Heart right ventricle (tissue), 16 donors: Measurements from ENCODE around the gene ALPG. TPM values are rescaled to one million over a fixed set of nuclear protein-coding genes. Genes with fewer than 3 reads are reported as not detected.
"Not testable (repeated sequence)": the region's sequence is repeated elsewhere in the genome, so short reads cannot be mapped to it uniquely, and the experiment has no call there.

ENCODE experiments used
- ATAC-seq, 8 donors: fragments of 200-7000 bp; cut with Tn5 transposase; one replicate each; pipeline ENCODE4 v1.9.1; 2020; ENCODE audit warnings: mild to moderate bottlenecking in 8 of 8, moderate library complexity in 8 of 8, moderate number of reproducible peaks in 1 of 8
- DNase-seq, 2 donors: peaks; one replicate each; pipeline ENCODE4 v3.0.0-alpha.2; 2020
- H3K27ac ChIP-seq, 10 donors: fragments of 200-600 bp; sonication (generic) in 2 of 10; one replicate each; pipeline versions ENCODE4 v1.5.0 to v1.8.0; 2020 to 2022; ENCODE audit warnings: mild to moderate bottlenecking in 3 of 10
- H3K27me3 ChIP-seq, 7 donors: fragments of 200-600 bp; one replicate each; pipeline ENCODE4 v1.8.0; 2021 to 2022; ENCODE audit warnings: mild to moderate bottlenecking in 2 of 7
- H3K36me3 ChIP-seq, 9 donors: fragments of 200-600 bp; sonication (generic) in 1 of 9; one replicate each; pipeline versions ENCODE4 v1.5.0 to v1.8.0; 2020 to 2022; ENCODE audit warnings: mild to moderate bottlenecking in 2 of 9
- H3K4me1 ChIP-seq, 9 donors: fragments of 200-600 bp; sonication (generic) in 1 of 9; one replicate each; pipeline versions ENCODE4 v1.5.0 to v1.8.0; 2020 to 2022; ENCODE audit warnings: mild to moderate bottlenecking in 4 of 9
- H3K4me3 ChIP-seq, 10 donors: fragments of 200-600 bp; sonication (generic) in 2 of 10; one replicate each; pipeline versions ENCODE4 v1.5.0 to v1.8.0; 2020 to 2022; ENCODE audit warnings: mild to moderate bottlenecking in 7 of 10, moderate library complexity in 2 of 10
- H3K9me3 ChIP-seq, 11 donors: fragments of 200-600 bp in 10 of 11; sonication (generic) in 2 of 11; one replicate each; pipeline versions ENCODE4 v1.5.0 to v1.8.0; 2013 to 2022; ENCODE audit warnings: mild to moderate bottlenecking in 2 of 11, control low read depth in 1 of 11, moderate library complexity in 1 of 11
- CTCF ChIP-seq, 9 donors: fragments of 200-600 bp; sonication (generic) in 2 of 9; IDR thresholded peaks; one replicate each; pipeline versions ENCODE4 v1.5.0 to v1.8.0; 2021 to 2022; ENCODE audit warnings: antibody characterized with exemption in 9 of 9, mild to moderate bottlenecking in 5 of 9, moderate library complexity in 1 of 9
- WGBS, 2 donors: extraction: QIAGEN DNeasy Blood & Tissue Kit; methylation state at CpG; one replicate each; pipeline ENCODE4 v1.1.7; 2013; ENCODE audit warnings: inconsistent platforms in 1 of 2; 5-methylcytosine and 5-hydroxymethylcytosine counted together
- intact Hi-C, 10 donors: fragments of 100-400 bp; cut with DNase I; formaldehyde crosslinking; loops; one replicate each; pipeline versions ENCODE4 v1.11.1 to v1.14.2; 2022
- polyA plus RNA-seq, 2 donors: library from polyadenylated mRNA; stranded (reverse); fragments of 200-250 nt; gene quantifications; one replicate each; pipeline ENCODE4 v1.2.3, GENCODE V29; 2013
- total RNA-seq, 10 donors: library from RNA; stranded (reverse); fragmentation: NEBNext Ultra II Directional in 3 of 10; extraction: Animal tissue kit (Norgen Biotek cat#: 25700) in 3 of 10; gene quantifications; one replicate each; pipeline versions ENCODE4 v1.2.1 to v1.2.4, GENCODE V29; 2021 to 2023
- donor health status: Arrhythmogenic right ventricular cardiomyopathy.
- donor health status: ischemic (EF 13 %, LVEDD 7.1; RV severe dilation, severe dysfunction).
- donor health status: healthy with polysubstance abuse.
- donor health status: DM: no; HTN: yes; CAD: no.
- donor health status: DM: no; HTN: no; CAD: no.
- donor health status: ischemic (EF 25% LVEDD 6.9; RV normal size, moderate dysfunction).
- donor health status: ischemic (EF 25% LVEDD 5.7; RV mildly dilated, moderate dysfunction).
- donor health status: healthy.
- donor health status: DM: yes; HTN: yes; CAD: no.
- donor health status: Ischemic cardiomyopathy.
- donor health status: ischemic (EF 35%, LVEDD 5.7; RV mildly dilated, moderate dysfunction).
- donor health status: nonischemic (EF 11% LVEDD 7.7; RV severe dilation, severe dysfunction).
- donor health status: DM: yes; HTN: yes; CAD: no.
- donor health status: PGD.
- donor health status: ischemic (EF 29% LVEDD 5.4; RV normal size, mild dysfunction).
- donor health status: nonischemic (EF 23%, LVEDD 6.1; RV moderate dilation, normal function).

The ALPG gene
- total and polyA plus RNA-seq, 12 donors = not detected

DNA sequence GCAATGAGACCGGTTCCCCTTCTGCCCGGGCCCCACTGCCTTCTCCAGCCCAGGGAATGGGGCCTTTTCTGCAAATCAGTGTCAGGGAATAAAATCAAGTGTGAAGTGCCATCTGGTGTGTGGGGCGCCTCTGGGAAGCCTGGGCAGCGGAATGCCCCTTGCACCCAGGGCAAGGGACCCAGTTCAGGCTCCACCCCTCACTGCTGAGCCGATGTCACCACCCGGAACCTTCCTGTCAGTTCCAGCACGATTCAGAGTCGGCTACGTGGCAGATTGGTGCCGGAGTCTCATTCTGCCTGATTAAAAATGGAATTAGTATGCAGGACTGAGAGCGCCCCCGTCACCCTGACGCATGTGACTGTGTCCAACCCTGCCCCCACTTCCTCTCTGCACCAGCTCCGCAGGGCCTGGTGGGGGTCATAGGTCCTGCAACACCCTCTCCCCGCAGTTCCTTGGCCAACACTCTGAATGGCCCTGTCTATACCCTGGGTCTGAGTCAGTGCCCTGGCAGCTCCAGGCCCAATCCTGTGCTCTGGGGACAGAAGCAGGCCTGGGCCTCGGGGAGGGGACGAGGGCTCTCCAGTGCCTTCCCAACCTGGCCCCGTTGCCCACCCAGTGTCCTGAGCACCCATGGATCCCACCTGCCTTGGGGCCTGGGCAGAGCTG is 41.1 kb downstream of the ALPG start:
- no peaks in the 10 kb centered on the region for H3K36me3 ChIP-seq
- intact Hi-C loops = loop anchor here in 7 of 10 donors (2.0 to 10.0 kb wide), 4 partner anchors 71 to 77 kb away; partner anchors contain the start of genes PRSS56 (in 4 of the 7) and CHRND (in 1 of the 7)

GRCh38 chr2:232448304-232448690 is 41.7 kb downstream of the ALPG start:
- WGBS, 2 donors = 70% methylated on average over 10 of the region's 10 CpGs
- Histone ChIP-seq H3K9me3 (no peaks in the 10 kb centered on the region), H3K4me3 (no peak overlapping the region), H3K27me3 (peaks cover 0 to 5% (median 0%) of the 10 kb centered on the region in 7 donors), H3K36me3 (no peaks in the 10 kb centered on the region), H3K4me1 (peaks cover 0 to 4% (median 0%) of the 10 kb centered on the region in 9 donors), H3K27ac (no peak overlapping the region)
- ATAC-seq = no peak
- no peak for DNase-seq
- intact Hi-C loops = loop anchor here in 4 of 10 donors (5.0 to 10.0 kb wide), 2 partner anchors 74 to 77 kb away; partner anchors contain the start of genes PRSS56 (in 4 of the 4) and CHRND (in 1 of the 4)
- TF ChIP-seq CTCF (IDR thresholded peaks at IDR 0.05) = no peak

More for the DNA sequence above, 41.1 kb downstream of the ALPG start:
- Histone ChIP-seq H3K4me1 (peaks cover 0 to 4% (median 0%) of the 10 kb centered on the region in 9 donors), H3K4me3 (no peak overlapping the region), H3K27ac (no peak overlapping the region), H3K9me3 (no peaks in the 10 kb centered on the region), H3K27me3 (peaks cover 0 to 5% (median 0%) of the 10 kb centered on the region in 7 donors)
- 79 to 83% methylated on average over 18 of the region's 18 CpGs for WGBS, 2 donors
- DNase-seq (no peak), ATAC-seq (no peak)
- TF ChIP-seq CTCF (IDR thresholded peaks at IDR 0.05) = no peak

DNA sequence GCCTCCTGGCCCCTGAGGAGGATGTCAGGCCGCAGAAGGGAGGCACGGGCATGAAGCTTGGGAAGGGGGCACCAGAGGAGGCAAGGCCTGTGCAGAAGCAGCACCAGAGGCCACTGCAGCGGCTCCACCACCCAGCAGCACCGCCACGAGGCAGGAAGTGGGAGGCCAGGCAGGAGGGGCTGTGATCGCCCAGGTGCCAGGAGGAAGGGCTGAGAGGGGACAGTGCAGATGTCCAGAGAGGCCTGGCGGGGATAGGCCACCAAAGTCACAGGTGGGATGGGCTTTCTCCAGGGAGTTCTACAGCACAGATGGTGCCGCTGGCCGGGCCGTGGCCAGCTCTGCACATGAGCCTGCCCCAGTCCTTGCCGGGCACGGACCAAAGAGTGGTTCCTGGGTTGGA is 43.3 kb downstream of the ALPG start:
- H3K4me3 ChIP-seq = no peak overlapping the region
- WGBS, 2 donors = 70 to 77% methylated on average over 12 of the region's 12 CpGs
- H3K27me3 ChIP-seq = no peaks in the 10 kb centered on the region
- H3K27ac ChIP-seq = no peak overlapping the region
- no peaks in the 10 kb centered on the region for H3K36me3 ChIP-seq
- no peak for TF ChIP-seq CTCF (IDR thresholded peaks at IDR 0.05)
- intact Hi-C loops = loop anchor here in 4 of 10 donors (5.0 to 10.0 kb wide), 2 partner anchors 72 to 75 kb away; partner anchors contain the start of genes PRSS56 (in 4 of the 4) and CHRND (in 1 of the 4)
- ATAC-seq = no peak
- no peaks in the 10 kb centered on the region for H3K4me1 ChIP-seq
- H3K9me3 ChIP-seq = no peaks in the 10 kb centered on the region
- no peak for DNase-seq

- intact Hi-C loops, ATAC-seq, H3K4me3 ChIP-seq, H3K36me3 ChIP-seq, H3K4me1 ChIP-seq, DNase-seq, H3K27ac ChIP-seq, H3K9me3 ChIP-seq: not testable (repeated sequence)
- peaks cover 0 to 14% (median 6%) of the 10 kb centered on the region in 7 donors for H3K27me3 ChIP-seq
- WGBS, 2 donors = 87 to 93% methylated on average over 3 of the region's 3 CpGs
These were observed 45.0 kb downstream of the ALPG start for GRCh38 chr2:232451645-232452044.

DNA sequence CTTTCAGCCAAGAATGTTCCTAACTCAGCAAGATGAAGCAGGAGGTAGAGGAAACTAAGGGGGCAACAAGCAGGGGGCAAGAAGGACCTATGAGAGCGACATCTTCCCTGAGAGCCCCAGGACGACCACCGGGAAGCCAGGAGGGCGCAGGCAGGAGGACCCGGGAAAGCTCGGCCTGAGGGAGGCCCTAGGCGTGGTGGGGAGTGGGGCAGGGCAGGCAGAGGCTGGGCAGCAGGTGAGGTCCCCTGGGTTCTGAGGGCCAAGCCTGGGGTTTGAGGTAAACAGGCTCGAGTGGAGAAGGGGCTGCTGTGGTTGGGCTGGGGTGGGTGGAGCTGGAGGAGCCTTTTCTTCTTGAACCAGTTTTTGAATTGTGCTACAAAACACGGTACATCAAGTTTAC is 48.0 kb downstream of the ALPG start:
- DNase-seq (no peak), ATAC-seq (no peak)
- no peaks in the 10 kb centered on the region for H3K36me3 ChIP-seq
- no peak overlapping the region for H3K4me3 ChIP-seq
- 84 to 89% methylated on average over 9 of the region's 9 CpGs for WGBS, 2 donors
- intact Hi-C loops = loop anchor here in 1 of 10 donors (5.0 kb wide), 1 partner anchor 58 kb away; no protein-coding TSS in a partner anchor
- no peak for TF ChIP-seq CTCF (IDR thresholded peaks at IDR 0.05)
- no peak overlapping the region for H3K27ac ChIP-seq
- peaks cover 0 to 42% (median 27%) of the 10 kb centered on the region in 7 donors for H3K27me3 ChIP-seq
- H3K4me1 ChIP-seq = no peaks in the 10 kb centered on the region
- H3K9me3 ChIP-seq = no peaks in the 10 kb centered on the region
